Fibroblast of mammary gland (primary cell): Measurements from ENCODE around the gene BBLN.

Source experiments
- DNase-seq: peaks from one replicate; pipeline ENCODE4 v3.0.0-alpha.2; 2010; ENCODE audit warnings: low read depth
- H3K4me3 ChIP-seq: 2 replicates; pipeline ENCODE4 v1.5.1; 2011; ENCODE audit warnings: low read depth, mild to moderate bottlenecking, low read length, moderate library complexity; ENCODE audit not compliant: control insufficient read depth
- CTCF ChIP-seq: conservative IDR thresholded peaks from 2 replicates; pipeline ENCODE4 v1.5.1; 2011; ENCODE audit warnings: low read depth, low read length, inconsistent platforms; ENCODE audit not compliant: control insufficient read depth, insufficient read depth

Gene BBLN

GRCh38 chr9:128162215-128163026 lies 2.4 kb downstream of the BBLN start:
- no peak for TF ChIP-seq CTCF
- DNase-seq = peak; percentile 50
- no peak overlapping the region for H3K4me3 ChIP-seq

GRCh38 chr9:128163027-128163515 lies 3.0 kb downstream of the BBLN start:
- TF ChIP-seq CTCF = no peak
- no peak overlapping the region for H3K4me3 ChIP-seq
- DNase-seq = no peak

- TF ChIP-seq CTCF = no peak
- DNase-seq = no peak
- H3K4me3 ChIP-seq = no peak overlapping the region
Observed at GRCh38 chr9:128163523-128164306, 3.6 kb downstream of the BBLN start.

- peak; percentile 15 for DNase-seq
- no peak for TF ChIP-seq CTCF
- no peak overlapping the region for H3K4me3 ChIP-seq
Observed at GRCh38 chr9:128164307-128164885, 4.3 kb downstream of the BBLN start.

GRCh38 chr9:128166169-128166568 lies 6.1 kb downstream of the BBLN start:
- no peak overlapping the region for H3K4me3 ChIP-seq
- DNase-seq = no peak
- no peak for TF ChIP-seq CTCF

- no peak for DNase-seq
- TF ChIP-seq CTCF = no peak
- no peak overlapping the region for H3K4me3 ChIP-seq
Observed at GRCh38 chr9:128167209-128167608, 7.1 kb downstream of the BBLN start.
